ENCODE data around the gene TAMALIN.

TAMALIN gene

GRCh38 chr12:52056801-52057637 is 50.3 kb downstream of the TAMALIN start:
- DNase-seq = no peak

GRCh38 chr12:52057638-52058576 is 51.2 kb downstream of the TAMALIN start:
- no peak for DNase-seq

- no peak for DNase-seq
Observed at GRCh38 chr12:52058631-52059361, 52.0 kb downstream of the TAMALIN start.

GRCh38 chr12:52059582-52060497 is 53.1 kb downstream of the TAMALIN start:
- no peak for DNase-seq

GRCh38 chr12:52060498-52061177 is 53.9 kb downstream of the TAMALIN start:
- DNase-seq = no peak

GRCh38 chr12:52061470-52062166 is 54.9 kb downstream of the TAMALIN start:
- no peak for DNase-seq

GRCh38 chr12:52062167-52063081 is 55.7 kb downstream of the TAMALIN start:
- DNase-seq = no peak

- no peak for DNase-seq
Observed at GRCh38 chr12:52063082-52063924, 56.6 kb downstream of the TAMALIN start.

- no peak for DNase-seq
Observed at GRCh38 chr12:52063981-52064649, 57.4 kb downstream of the TAMALIN start.
